Hematopoietic multipotent progenitor cell treated with erythropoietin and hydrocortisone succinate and interleukin-3 and kit ligand, for 8 days (in vitro differentiated cells): ENCODE data around the gene EYS.
"Not testable (repeated sequence)": the region's sequence is repeated elsewhere in the genome, so short reads cannot be mapped to it uniquely, and the experiment has no call there.

Experiments used
- DNase-seq: peaks from one replicate; pipeline ENCODE4 v3.0.0-alpha.2; 2015

EYS gene

DNA sequence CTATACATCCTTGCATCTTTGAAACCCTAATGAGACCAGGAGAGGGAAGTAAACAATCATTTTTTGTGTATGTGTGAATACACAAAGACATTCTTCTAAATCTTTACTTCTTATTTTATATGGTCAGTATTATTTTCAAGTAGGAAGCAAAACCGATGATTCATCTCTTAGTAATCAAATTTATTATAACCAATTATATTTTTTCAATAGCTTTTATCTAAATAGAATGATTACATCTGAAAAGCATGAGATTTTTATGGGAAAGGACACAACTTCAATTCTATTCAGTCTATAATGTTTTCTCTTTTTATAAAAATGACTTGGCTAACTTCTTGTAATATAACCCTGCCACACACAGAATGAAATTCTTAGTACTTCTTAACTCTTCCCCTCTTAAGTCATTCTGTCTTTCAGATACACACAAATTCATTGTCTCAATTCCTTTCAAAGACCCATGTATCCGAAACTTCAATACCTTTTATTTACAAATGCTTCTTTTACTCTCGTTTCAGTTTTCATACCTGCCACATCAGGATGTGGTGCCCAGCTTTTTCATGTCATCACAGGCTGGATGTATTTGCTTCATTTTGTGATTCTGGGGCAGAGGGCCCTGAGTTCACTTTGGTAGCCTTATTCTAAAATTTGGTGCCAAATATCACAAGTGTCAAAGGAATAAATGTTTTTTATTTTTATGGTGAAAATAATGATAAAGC is 1844.4 kb downstream of the EYS start:
- DNase-seq = no peak

DNA sequence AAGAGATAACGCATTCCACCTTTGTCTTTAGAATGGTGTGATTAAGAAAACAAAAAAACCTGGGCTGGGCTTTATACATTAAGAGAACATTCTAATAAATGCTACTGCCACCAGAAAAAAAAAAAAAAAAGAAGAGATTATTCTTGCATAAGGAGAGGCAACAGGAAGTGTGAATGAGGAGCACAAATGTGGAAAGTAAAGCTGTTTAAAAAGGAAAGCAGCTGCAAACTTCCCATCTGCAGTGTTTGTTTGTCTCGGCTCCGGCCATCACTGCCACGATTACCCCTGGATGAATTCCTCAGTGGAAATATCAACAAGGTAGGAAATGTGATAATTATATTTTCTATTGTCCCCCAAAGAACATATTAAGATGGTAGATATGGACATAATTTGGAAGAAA is 1847.5 kb downstream of the EYS start:
- no peak for DNase-seq

DNA sequence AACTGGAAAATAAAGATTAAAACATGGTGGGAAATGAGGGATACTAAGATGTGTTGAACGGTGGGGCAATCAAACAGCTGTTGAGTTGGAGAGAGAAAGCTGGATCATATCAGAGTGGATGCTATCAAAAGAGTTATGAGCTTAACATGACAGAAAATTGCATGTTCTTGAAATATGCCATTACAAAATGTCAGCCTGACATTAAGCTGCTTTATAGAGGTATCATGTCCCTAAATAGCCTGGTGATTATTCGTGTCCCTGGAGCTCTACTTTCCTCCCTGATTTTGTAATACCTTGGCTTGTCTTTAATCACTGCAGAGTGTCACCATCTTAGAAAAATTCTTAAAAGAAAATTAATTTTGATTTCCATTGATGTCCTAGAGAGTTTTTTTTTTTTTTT is 1848.3 kb downstream of the EYS start:
- DNase-seq = no peak

DNA sequence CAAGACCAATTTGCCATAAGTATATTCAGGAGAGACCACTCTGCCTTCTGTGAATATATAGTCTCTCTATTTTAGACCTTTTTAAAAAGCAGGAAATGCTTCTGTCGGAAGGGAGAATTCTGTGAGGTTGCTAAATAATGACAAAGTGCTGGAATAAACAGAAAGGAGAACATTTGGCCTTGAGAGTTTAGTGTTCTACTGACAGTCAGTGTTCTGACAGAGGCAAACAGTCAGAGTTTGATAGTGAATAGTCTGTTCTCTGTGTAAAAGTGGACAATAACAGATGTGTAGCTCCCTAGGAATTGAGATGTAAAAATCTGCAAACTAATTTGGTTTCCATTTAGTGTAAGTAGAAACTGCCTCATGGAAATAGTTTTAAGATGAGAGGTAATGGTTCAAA is 1850.8 kb downstream of the EYS start:
- no peak for DNase-seq

DNA sequence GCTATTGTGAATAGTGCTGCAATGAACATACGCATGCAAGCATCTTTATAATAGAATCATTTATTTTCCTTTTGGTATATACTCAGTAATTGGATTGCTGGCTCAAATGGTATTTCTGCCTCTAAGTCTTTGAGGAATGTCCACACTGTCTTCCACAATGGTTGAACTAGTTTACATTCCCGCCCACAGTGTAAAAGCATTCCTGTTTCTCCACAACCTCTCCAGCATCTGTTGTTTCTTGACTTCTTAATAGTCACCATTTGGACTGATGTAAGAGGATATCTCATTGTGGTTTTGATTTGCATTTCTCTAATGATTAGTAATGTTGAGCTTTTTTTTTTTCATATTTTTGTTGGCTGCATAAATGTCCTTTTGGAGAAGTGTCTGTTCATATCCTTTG is 1862.7 kb downstream of the EYS start:
- DNase-seq = no peak

DNA sequence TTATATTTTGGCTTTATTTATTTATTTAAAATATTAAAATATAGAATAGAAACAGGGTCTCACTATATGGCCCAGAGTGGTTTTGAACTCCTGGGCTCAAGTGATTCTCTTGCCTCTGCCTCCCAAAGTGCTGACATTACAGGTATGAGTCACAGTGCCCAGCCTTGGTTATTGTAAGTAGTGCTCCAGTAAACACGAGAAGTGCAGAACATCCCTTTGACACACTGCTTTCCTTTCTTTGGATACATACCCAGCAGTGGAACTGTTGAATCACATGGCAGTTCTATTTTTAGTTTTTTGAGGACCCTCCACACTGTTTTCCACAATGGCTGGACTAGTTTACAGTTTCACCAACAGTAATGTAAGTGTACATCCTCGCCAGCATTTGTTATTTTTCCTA is 1867.5 kb downstream of the EYS start:
- DNase-seq = no peak

DNA sequence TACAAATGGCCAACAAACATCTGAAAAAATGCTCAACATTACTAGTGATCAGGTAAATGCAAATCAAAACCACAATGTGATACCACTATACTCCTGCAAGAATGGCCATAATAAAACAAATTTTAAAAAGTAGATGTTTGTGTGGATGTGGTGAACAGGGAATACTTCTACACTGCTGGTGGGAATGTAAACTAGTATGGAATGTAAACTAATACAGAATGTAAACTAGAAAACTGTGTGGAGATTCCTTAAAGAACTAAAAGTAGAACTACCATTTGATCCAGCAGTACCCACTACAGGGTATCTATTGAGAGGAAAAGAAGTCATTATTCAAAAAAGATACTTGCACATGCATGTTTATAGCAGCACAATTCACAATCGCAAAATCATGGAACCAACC is 1878.3 kb downstream of the EYS start:
- DNase-seq = not testable (repeated sequence)

DNA sequence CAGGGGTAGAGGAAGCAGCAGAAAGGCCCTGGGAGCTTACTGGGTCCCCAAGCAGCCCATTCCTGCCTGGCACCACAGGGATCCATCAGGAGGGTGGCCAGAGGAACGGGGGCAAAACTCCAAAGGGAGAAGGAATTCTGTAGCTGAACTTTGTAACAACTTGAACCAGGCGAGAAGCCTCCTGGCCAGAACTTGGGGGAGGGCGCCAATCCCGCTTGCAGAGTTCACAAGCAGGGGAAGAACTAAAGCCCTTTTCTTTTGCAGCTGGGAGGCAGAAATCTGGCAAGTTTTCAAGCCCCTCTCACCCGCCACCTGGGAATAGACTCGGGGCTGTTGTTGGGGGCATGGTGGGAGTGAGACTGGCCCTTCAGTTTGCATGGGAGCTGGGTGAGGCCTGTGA is 1882.3 kb downstream of the EYS start:
- no peak for DNase-seq

DNA sequence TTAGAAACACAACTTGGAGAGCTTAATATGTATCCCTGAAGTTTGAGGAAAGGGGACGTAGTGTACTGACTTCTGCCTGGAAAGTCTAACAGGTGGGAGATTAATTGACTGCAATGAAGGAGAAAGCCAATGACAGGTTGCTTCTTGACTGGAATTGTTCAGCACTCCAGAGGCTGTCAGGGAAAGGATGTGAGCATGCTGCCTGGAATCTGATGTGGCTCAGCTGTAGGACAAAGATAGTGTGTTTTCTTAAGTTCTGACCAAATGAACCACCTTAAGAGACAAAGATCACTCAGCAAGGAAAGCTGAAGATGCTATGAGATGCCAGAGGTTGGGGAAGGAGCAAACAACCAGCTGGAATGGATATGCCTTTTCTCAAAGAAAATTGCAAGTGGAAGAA is 1885.6 kb downstream of the EYS start:
- no peak for DNase-seq

DNA sequence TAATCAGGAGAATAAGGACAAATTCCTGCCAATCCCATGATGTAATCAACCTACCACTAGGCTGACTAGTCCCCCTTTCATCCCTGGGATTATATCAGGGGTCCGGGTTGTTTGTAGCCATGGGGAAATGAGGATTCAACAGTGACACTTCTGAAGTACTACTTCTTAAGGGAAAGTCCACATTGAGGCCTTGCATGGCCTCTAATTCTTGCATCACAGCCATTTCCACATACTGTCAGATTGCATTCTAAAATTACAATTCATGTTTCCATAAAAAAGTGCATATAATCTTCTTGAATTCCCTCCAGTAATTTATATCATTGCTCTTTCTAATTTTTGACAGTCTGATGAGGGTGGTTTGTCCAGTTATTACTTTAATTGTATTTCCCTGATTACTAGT is 1887.2 kb downstream of the EYS start:
- no peak for DNase-seq

DNA sequence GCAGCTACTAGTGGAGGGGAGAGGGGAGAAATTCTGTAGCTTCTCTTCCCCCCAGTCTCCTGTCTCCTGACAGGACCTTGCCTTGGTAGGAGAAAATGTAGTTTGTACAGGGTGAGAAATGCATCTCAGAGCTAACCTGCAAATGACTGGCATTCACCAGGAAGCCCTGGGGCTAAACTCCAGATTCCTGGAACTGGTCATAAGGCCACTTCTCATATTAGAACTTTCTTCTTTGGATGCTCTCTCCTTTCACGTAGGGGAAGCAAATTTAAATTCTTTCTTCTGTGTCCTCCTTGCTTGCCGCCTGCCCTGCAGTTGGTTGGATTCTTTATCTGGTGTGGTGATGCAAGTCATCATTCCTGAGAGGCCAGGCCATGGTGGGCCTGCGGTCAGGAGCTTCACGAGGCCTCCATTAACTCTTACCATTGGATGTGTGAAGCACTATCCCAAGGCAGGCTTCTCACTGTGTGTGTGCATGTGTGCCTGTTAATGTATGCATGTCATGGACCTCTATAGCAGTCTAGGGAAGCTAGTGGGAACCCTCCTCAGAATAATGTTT is 1889.5 kb downstream of the EYS start:
- DNase-seq = no peak

DNA sequence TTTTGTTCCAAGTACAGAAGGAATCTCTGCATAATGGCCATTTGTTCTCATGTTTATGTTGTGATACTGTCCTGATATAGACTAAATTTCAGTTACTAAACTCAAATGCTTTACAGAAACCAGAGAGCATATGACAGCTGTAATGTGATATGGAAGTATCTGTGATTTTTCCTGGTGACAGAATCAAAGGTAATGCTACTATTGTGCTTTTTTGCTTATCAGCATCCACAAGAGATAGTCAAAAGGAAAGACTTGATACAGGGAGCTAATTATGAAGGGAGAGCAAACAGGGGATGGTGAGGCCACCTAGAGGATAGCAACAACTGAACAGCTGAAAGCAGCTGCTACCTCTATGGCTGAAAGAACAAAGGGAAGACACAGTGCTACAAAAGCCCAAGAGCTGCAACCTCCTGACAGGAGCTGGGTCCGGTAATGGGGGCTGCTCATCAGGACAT is 1890.0 kb downstream of the EYS start:
- DNase-seq = no peak

DNA sequence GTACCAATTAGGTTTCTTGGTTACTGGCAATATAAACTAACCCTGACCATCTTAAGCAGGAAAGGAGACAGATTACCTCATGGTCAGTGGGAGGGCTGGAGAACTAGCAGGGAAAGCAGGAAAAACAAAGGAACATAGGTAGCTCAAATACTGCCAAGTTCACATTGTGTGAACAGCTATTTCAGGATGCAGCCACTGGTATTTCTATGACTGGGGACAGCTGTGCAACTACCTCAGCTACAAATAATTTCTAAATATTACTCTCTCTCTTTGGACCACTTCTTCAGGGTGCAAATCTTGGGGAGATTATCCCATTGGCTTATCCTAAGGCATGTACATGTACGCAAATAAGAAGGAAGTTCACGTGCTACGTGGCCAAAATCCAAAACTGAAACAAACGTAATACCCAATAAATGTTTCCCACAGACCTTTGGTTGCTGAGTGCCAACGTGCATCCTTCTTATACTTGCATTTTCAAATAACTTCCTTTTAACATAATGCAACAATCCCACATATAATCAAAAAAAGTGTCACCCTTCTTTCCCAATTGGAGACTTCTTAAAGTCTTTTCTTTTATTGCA is 1890.5 kb downstream of the EYS start:
- DNase-seq = no peak

DNA sequence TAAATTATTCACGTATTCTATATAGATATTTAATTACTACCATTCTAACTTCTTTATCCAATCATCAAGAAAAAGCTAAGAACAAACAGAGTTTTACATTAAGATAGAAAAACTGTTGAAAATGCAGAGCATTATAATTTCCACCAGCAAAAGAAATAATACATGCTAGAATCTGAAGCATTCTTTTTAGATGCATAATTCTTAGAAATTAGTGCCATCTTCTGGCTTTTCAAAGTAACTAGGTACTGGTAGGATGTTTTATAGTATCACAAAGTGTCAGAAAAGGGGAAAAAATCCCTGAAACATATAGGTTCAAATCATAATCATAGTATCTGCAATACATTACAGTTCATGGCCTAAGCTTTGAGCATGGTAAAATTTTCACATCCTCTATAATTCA is 1892.6 kb downstream of the EYS start:
- DNase-seq = no peak

DNA sequence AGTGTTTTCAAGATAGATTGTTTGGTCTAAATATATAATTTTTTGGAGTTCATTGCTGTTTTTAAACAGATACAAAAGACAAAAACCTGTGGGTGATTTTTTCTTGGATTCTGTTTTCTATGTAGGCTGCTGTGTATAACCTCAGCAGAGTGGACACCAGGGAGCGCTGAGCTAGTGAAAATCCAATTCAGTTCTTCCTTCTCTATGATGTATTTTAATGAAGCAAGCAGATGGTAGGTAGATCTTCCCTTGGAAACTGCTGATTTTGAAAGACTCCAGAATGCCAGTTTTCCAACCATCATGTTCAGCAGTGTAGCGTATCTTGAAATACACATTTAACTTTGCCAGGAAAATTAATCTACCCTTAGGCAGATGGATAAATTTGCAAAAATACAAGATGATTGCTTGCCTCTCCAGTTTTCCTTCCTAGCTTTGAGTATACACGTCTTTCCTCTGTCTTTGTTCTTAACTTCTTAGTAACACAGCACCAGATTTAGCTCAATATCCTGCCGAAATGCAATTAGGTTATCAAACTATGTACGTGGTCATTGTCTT is 1893.4 kb downstream of the EYS start:
- no peak for DNase-seq

DNA sequence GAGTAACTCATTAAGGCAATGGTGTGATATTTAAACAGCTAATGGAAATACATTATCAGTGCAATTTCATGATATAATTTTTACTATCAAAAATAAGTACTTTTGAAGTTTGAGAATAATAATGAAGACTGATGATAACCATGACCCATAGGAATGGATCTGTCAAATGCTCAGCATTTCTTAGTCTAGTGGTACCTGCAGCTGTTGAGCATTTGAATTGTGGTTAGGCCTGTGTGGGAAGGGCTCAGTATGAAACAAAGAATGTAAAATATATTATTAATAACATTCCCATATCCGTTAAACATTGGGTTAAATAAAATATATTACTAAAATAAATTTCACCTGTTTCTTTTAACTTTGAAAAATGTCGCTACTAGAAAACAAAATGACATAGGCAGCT is 1898.5 kb downstream of the EYS start:
- no peak for DNase-seq

DNA sequence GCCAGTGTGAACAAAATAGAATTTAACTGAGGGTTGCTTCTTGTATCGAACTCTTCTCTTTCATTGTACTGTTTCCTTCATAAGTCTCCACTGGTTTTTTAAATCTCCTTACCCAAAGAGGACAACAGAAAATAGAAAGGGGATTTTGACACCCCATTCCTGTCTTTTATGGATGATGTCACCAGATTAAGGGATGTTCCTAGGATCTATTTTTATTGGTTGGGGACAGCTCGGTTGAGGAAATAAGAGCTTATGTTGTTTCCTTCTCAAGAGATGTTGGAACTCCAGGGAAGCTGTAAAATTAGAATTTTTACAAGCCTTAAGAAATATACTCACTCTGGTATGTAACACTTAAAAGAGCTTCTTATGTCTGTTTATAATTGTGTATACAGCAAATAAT is 1900.0 kb downstream of the EYS start:
- no peak for DNase-seq

DNA sequence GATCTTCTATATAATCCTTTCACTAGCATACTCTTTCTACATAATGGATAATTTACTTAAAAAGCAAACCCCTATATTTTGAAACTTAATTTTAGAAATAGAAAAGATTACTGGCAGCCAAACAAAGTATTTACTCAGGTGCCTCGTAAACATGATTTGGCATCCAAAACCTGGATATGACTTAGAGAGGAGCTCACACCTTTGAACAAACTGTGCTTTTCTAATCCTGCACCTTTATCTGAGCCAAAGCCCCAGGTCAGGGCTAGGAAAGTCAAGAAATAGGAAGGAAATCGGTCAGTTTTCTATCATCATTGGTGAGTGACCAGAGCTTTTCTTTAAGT is 1900.5 kb downstream of the EYS start:
- no peak for DNase-seq

DNA sequence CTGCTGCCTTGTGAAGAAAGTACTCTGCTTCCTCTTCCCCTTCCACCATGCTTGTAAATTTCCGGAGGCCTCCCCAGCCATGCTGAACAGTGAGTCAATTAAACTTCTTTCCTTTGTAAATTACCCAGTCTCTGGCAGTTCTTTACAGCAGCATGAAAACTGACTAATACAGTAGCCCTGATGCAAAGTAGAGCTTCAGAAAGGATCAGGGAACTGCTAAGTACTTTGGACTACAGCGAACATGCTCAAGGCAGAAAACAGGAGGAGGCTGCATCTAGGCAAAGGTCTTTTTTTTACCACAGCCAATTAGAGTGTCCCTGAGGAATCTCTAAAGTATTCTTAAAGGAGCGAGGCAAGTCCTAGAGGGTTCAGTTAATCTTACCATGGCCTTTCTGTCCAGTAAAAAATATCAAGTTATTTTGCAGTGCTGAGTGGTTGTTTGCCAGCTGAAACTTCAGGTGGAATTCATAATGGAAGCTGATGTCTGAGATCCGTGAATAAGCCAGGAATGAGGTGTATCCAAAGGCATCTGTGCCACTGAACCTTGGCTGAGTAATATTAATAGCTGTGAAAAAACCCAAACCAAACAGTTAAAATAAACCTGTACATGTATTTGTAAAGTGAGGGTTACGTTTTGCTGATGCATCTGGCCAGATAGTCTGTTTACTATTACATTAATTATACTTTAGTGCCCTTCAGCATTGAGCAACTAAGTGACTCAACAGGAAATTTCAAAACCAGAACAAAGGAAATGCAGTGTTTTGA is 1901.0 kb downstream of the EYS start:
- DNase-seq = no peak

DNA sequence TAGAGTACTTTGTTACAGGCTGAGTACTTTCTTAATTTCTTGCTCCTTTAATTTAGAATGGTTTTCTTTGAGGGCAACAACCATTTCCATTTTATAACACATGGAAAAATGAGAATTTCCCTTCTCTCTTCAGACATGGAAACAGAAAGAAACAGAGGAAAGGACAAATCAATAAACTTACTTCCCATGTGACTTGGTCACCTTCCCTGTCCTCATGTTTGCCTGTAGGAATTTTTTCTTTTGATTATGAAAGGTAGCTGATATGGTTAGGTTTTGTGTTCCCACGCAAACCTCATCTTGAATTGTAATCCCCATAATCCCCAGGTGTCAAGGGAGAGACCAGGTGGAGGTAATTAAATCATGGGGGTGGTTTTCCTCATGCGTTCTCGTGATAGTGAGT is 1901.7 kb downstream of the EYS start:
- no peak for DNase-seq

DNA sequence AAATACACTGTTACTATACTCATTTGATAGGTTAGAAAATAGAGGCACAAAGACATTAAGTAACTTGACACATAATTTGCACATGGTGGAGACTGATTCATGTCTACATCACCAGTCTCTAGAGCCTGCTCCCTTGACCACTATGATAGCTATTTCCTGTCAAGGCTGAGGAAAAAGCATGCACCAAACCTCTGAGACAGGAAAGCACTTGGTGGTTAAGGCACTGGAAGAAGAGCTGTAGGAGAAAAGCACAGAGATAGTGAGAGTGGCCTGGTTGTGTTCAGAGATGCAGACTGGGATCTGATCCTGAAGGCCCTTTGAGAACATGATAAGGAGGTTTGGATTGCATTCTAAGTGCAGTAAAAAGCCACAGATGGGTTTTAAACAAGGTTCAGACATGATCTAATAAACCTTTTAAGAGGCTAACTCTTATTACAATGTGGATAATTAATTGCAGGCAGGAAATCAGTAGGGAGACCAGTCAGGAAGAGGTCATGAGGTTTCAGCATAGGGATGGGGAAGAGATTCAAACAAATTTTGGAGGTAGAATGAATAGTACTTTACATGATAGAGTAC is 1902.6 kb downstream of the EYS start:
- no peak for DNase-seq

DNA sequence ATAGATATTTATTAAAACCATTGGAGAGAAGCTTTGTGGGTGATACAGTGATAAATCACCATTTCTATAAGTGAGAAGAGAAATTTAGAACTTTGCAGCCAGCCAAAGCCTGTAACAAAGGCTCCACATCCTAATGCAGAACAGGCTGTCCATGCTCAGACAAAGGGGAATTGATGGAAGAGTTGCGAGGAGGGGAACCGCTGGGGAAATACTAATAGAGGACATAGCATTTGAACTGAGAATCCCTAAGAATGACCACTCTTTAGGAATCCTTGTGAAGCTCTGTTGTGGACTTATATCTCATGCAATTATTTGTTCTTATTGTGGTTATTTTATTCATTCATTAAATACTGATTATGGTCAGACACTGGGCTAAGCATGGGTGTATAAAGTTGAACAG is 1903.7 kb downstream of the EYS start:
- DNase-seq = no peak

DNA sequence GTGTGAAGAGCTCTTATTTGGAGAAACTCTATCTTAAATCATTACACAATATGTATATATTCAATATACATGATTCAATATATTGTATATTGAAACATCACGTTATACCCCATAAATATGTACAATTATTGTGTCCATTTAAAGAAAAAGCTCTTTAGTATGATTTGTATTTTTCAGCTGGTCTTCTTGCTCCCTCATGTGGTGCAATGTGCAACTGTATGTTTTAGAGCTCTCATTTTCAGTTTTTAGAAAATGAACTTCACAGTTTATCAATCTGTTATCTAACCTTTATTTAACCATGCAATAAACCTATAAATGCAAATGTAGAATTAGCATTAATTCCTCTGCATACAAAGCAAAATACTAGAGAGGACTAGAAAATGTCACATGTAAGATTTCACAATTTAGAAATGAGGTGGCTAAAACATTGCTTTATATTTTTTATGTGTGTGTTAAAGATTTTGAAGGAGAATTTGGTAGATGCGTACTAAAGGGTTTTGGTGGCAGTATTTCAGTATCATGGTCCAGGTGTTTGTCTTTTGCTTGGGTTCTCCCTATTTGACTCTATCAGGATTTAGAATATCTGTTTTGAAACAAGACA is 1904.3 kb downstream of the EYS start:
- peak; percentile 6 for DNase-seq
